Measurements from ENCODE around the gene ALG14. TPM values are rescaled to one million over a fixed set of nuclear protein-coding genes. Genes with fewer than 3 reads are reported as not detected.

ALG14 gene
- total RNA-seq, 2 donors from 2014 or later, result 11.4 to 19.4 TPM

- intact Hi-C loops (cut with DNase I), result no loop called here
- no peaks in the 10 kb centered on the region for H3K27me3 ChIP-seq
- H3K36me3 ChIP-seq, result no peaks in the 10 kb centered on the region
- H3K4me3 ChIP-seq, result peak within 1 kb of the TSS; percentile 81
- TF ChIP-seq CTCF (IDR thresholded peaks at IDR 0.05), result no peak
- no peaks in the 10 kb centered on the region for H3K9me3 ChIP-seq
- H3K4me1 ChIP-seq, result no peaks in the 10 kb centered on the region
- peak within 1 kb of the TSS; percentile 80 for H3K27ac ChIP-seq
- peak; percentile 74 for DNase-seq
- peak within 1 kb of the TSS; percentile 75 to 86 for H3K9ac ChIP-seq (ENCODE audit: low read depth in 2 of 2, low read length in 2 of 2)
These were observed 44.7 kb upstream of the ALG14 start, which contains the start of gene TLCD4 for GRCh38 chr1:95117207-95118066. Gene TLCD4 (plus strand): TSS chr1:95117355. CDS start chr1:95143902, 26,547 bp downstream.

- Histone ChIP-seq H3K4me1 (no peaks in the 10 kb centered on the region), H3K4me3 (peak overlapping the region; percentile 81), H3K9me3 (no peaks in the 10 kb centered on the region), H3K36me3 (no peaks in the 10 kb centered on the region), H3K27ac (peak overlapping the region; percentile 80), H3K27me3 (no peaks in the 10 kb centered on the region), H3K9ac (ENCODE audit: low read depth in 2 of 2, low read length in 2 of 2) (peak overlapping the region; percentile 75 to 86)
- peak; percentile 41 for TF ChIP-seq CTCF (IDR thresholded peaks at IDR 0.05)
- DNase-seq, result peak; percentile 85
- intact Hi-C loops (cut with DNase I), result no loop called here
These were observed 43.9 kb upstream of the ALG14 start for GRCh38 chr1:95116580-95117206.

- H3K9me3 ChIP-seq, result no peaks in the 10 kb centered on the region
- H3K4me1 ChIP-seq, result no peaks in the 10 kb centered on the region
- no peak for DNase-seq
- H3K4me3 ChIP-seq, result no peak overlapping the region
- no peak for TF ChIP-seq CTCF (IDR thresholded peaks at IDR 0.05)
- H3K27ac ChIP-seq, result no peak overlapping the region
- H3K36me3 ChIP-seq, result no peaks in the 10 kb centered on the region
- no peak overlapping the region for H3K9ac ChIP-seq (ENCODE audit: low read depth in 2 of 2, low read length in 2 of 2)
- intact Hi-C loops (cut with DNase I), result no loop called here
- no peaks in the 10 kb centered on the region for H3K27me3 ChIP-seq
These were observed 43.0 kb upstream of the ALG14 start for GRCh38 chr1:95115708-95116137.

GRCh38 chr1:95113684-95114083 lies 40.9 kb upstream of the ALG14 start:
- Histone ChIP-seq H3K9ac (ENCODE audit: low read depth in 2 of 2, low read length in 2 of 2) (no peak overlapping the region), H3K4me3 (no peak overlapping the region), H3K4me1 (no peaks in the 10 kb centered on the region), H3K27ac (no peak overlapping the region), H3K27me3 (no peaks in the 10 kb centered on the region), H3K9me3 (no peaks in the 10 kb centered on the region), H3K36me3 (no peaks in the 10 kb centered on the region)
- DNase-seq, result no peak
- no peak for TF ChIP-seq CTCF (IDR thresholded peaks at IDR 0.05)
- intact Hi-C loops (cut with DNase I), result no loop called here

GRCh38 chr1:95111014-95111413 lies 38.3 kb upstream of the ALG14 start:
- intact Hi-C loops (cut with DNase I), result no loop called here
- no peak for DNase-seq
- Histone ChIP-seq H3K4me1 (no peaks in the 10 kb centered on the region), H3K36me3 (no peaks in the 10 kb centered on the region), H3K4me3 (no peak overlapping the region), H3K27me3 (no peaks in the 10 kb centered on the region), H3K9me3 (no peaks in the 10 kb centered on the region), H3K27ac (no peak overlapping the region), H3K9ac (ENCODE audit: low read depth in 2 of 2, low read length in 2 of 2) (no peak overlapping the region)
- no peak for TF ChIP-seq CTCF (IDR thresholded peaks at IDR 0.05)

Measured in colonic mucosa (tissue), 4 donors.